HCT116 (cell line): Measurements from ENCODE around the gene FLNA. TPM values are rescaled to one million over a fixed set of nuclear protein-coding genes. Genes with fewer than 3 reads are reported as not detected.

Experiments used
- ATAC-seq: fragments of 200-7000 bp; cut with Tn5 transposase; 2 replicates; pipeline ENCODE4 v1.9.1; 2020; ENCODE audit warnings: mild to moderate bottlenecking, moderate library complexity
- BruUV-seq: library from RNA; stranded (reverse); fragments of 400-500 nt; replicated peaks from 2 replicates; lab custom pipeline; 2021; lab: Mats Ljungman, UMichigan
- CTCF ChIA-PET: fragments of 300-600 bp; sonication (Branson Sonifier 250); formaldehyde crosslinking; loops from one replicate; lab custom pipeline; 2021; ENCODE audit warnings: antibody characterized with exemption; lab: Charles Lee
- POLR2A ChIA-PET: fragments of 300-600, 350-600 bp; sonication (Branson Sonifier 250); formaldehyde crosslinking; loops from one replicate; lab custom pipeline; 2021; ENCODE audit warnings: antibody characterized with exemption; lab: Charles Lee
- RAD21 ChIA-PET, 2 experiments: fragments of 300-600 bp; sonication (Branson Sonifier 250); formaldehyde crosslinking; loops; one replicate each; lab custom pipeline; 2023; ENCODE audit warnings: low total read pairs in 2 of 2; ENCODE audit not compliant: uncharacterized antibody in 2 of 2, unreplicated experiment in 2 of 2, low non-redundant PET in 1 of 2; lab: Charles Lee
- DNase-seq: peaks from one replicate; pipeline ENCODE4 v3.0.0-alpha.2; 2010; ENCODE audit warnings: low read depth, low spot score
- H2AFZ ChIP-seq: fragments of 200-600 bp; shearing (Covaris generic), sonication (generic); 2 replicates; pipeline ENCODE4 v1.6.1; 2017; ENCODE audit warnings: low read depth, mixed run types, mixed read lengths, antibody characterized with exemption, low read length; ENCODE audit not compliant: poor library complexity, severe bottlenecking
- H3K27ac ChIP-seq: 2 replicates; pipeline ENCODE4 v1.5.1; 2012; ENCODE audit warnings: low read depth, low read length
- H3K27me3 ChIP-seq: fragments of 200-600 bp; sonication (generic); 2 replicates; pipeline ENCODE4 v1.6.1; 2016; ENCODE audit warnings: mixed run types, low read length, mixed read lengths; ENCODE audit not compliant: insufficient read depth
- H3K36me3 ChIP-seq, 2 experiments: fragments of 200-500 bp in 1 of 2; fragments of 200-600 bp in 1 of 2; sonication (Bioruptor generic) in 1 of 2; sonication (generic) in 1 of 2; 2 replicates each; pipeline versions ENCODE4 v1.5.1 to v1.6.1; 2014 to 2016; ENCODE audit warnings: low read length in 2 of 2, inconsistent platforms in 1 of 2, mixed read lengths in 1 of 2, mixed run types in 1 of 2; ENCODE audit not compliant: insufficient read depth in 2 of 2, control insufficient read depth in 1 of 2
- H3K4me1 ChIP-seq, 2 experiments: fragments of 200-600 bp in 1 of 2; sonication (generic) in 1 of 2; 2 replicates each; pipeline versions ENCODE4 v1.5.1 to v1.6.1; 2012 to 2017; ENCODE audit warnings: low read length in 2 of 2, inconsistent platforms in 1 of 2, mild to moderate bottlenecking in 1 of 2, mixed read lengths in 1 of 2, mixed run types in 1 of 2, moderate library complexity in 1 of 2; ENCODE audit not compliant: insufficient read depth in 2 of 2, control insufficient read depth in 1 of 2
- H3K4me2 ChIP-seq: fragments of 200-600 bp; sonication (generic); 2 replicates; pipeline ENCODE4 v1.6.1; 2017; ENCODE audit warnings: mixed run types, low read length, mixed read lengths
- H3K4me3 ChIP-seq, 2 experiments: fragments of 200-600 bp in 1 of 2; sonication (generic) in 1 of 2; replicated peaks in 1 of 2; 2 replicates each; pipeline ENCODE4 v1.5.1; 2011 to 2016; ENCODE audit warnings: low read length in 2 of 2, control low read depth in 1 of 2, low read depth in 1 of 2, mild to moderate bottlenecking in 1 of 2, mixed read lengths in 1 of 2, mixed run types in 1 of 2
- H3K79me2 ChIP-seq: fragments of 200-600 bp; sonication (generic); 2 replicates; pipeline ENCODE4 v1.6.1; 2017; ENCODE audit warnings: mild to moderate bottlenecking, mixed run types, low read length, moderate library complexity, mixed read lengths; ENCODE audit not compliant: insufficient read depth
- H3K9ac ChIP-seq: fragments of 200-600 bp; sonication (generic); 2 replicates; pipeline ENCODE4 v1.6.1; 2016; ENCODE audit warnings: low read length, mixed read lengths
- H3K9me2 ChIP-seq: fragments of 200-600 bp; sonication (generic), shearing (Covaris generic); 2 replicates; pipeline ENCODE4 v1.6.1; 2017; ENCODE audit warnings: mixed run types, mild to moderate bottlenecking, moderate library complexity; ENCODE audit not compliant: insufficient read depth
- H3K9me3 ChIP-seq, 2 experiments: fragments of 200-500 bp in 1 of 2; fragments of 200-600 bp in 1 of 2; sonication (Bioruptor generic) in 1 of 2; sonication (generic) in 1 of 2; 2 replicates each; pipeline ENCODE4 v1.6.1; 2014 to 2017; ENCODE audit warnings: low read length in 2 of 2, mixed read lengths in 2 of 2, inconsistent platforms in 1 of 2, low read depth in 1 of 2, mild to moderate bottlenecking in 1 of 2, mixed run types in 1 of 2, moderate library complexity in 1 of 2; ENCODE audit not compliant: control insufficient read depth in 1 of 2, insufficient read depth in 1 of 2
- H4K20me1 ChIP-seq: fragments of 200-600 bp; sonication (generic), shearing (Covaris generic); 2 replicates; pipeline ENCODE4 v1.6.1; 2017; ENCODE audit warnings: mixed run types, mild to moderate bottlenecking, moderate library complexity; ENCODE audit not compliant: insufficient read depth
- POLR2A ChIP-seq: IDR thresholded peaks from 2 replicates; pipeline ENCODE4 v1.7.0; 2011; ENCODE audit warnings: borderline replicate concordance; ENCODE audit not compliant: insufficient read depth, insufficient read length; ENCODE audit errors: extremely low read depth
- RAD21 ChIP-seq: IDR thresholded peaks from 2 replicates; pipeline ENCODE4 v1.6.1; 2012; ENCODE audit warnings: low read depth, mild to moderate bottlenecking
- SRF ChIP-seq: IDR thresholded peaks from 2 replicates; pipeline ENCODE4 v1.6.1; 2012; ENCODE audit warnings: low read depth
- ZNF274 ChIP-seq: fragments of 200-500 bp; sonication (Bioruptor generic); IDR thresholded peaks from 2 replicates; pipeline ENCODE4 v1.6.1; 2014; ENCODE audit warnings: mild to moderate bottlenecking, low read depth, low read length, inconsistent platforms
- intact Hi-C: fragments of 100-400 bp; cut with micrococcal nuclease; formaldehyde crosslinking; loops from 2 replicates; pipeline ENCODE4 v1.10.0; 2022
- total RNA-seq: library from RNA; stranded (reverse); gene quantifications from one replicate; pipeline ENCODE4 v1.2.1, GENCODE V29; 2021; ENCODE audit not compliant: unreplicated experiment

The FLNA gene
- total RNA-seq, 1 experiment from 2014 or later, result 546 TPM

GRCh38 chrX:154353172-154353843 is 21.1 kb downstream of the FLNA start:
- no peak for DNase-seq
- POLR2A ChIA-PET, result no interaction called here
- CTCF ChIA-PET, result no interaction called here
- no peaks in the 10 kb centered on the region for H3K4me1 ChIP-seq
- H3K36me3 ChIP-seq, result peaks cover 6 to 8% of the 10 kb centered on the region in 2 experiments; a peak in 2 of 4 replicates
- no peak overlapping the region for H3K4me2 ChIP-seq
- no peaks in the 10 kb centered on the region for H4K20me1 ChIP-seq
- H3K4me3 ChIP-seq, result no peak overlapping the region
- no peak for TF ChIP-seq POLR2A
- no peak for TF ChIP-seq RAD21
- TF ChIP-seq ZNF274, result no peak
- no peaks in the 10 kb centered on the region for H3K27me3 ChIP-seq
- no TSS peak for BruUV-seq
- RAD21 ChIA-PET, result no interaction called here
- no peaks in the 10 kb centered on the region for H3K9me3 ChIP-seq
- no peaks in the 10 kb centered on the region for H3K79me2 ChIP-seq
- intact Hi-C loops, result no loop called here
- ATAC-seq, result no peak
- no peak overlapping the region for H2AFZ ChIP-seq
- no peaks in the 10 kb centered on the region for H3K9me2 ChIP-seq
- H3K27ac ChIP-seq, result no peak overlapping the region
- H3K9ac ChIP-seq, result no peak overlapping the region

- Histone ChIP-seq H3K4me2 (no peak overlapping the region), H3K4me3 (no peak overlapping the region), H3K9me3 (no peaks in the 10 kb centered on the region), H3K36me3 (peaks cover 6 to 8% of the 10 kb centered on the region in 2 experiments; a peak in 2 of 4 replicates), H3K9me2 (no peaks in the 10 kb centered on the region), H3K9ac (no peak overlapping the region), H3K27me3 (no peaks in the 10 kb centered on the region), H3K79me2 (no peaks in the 10 kb centered on the region), H2AFZ (no peak overlapping the region), H4K20me1 (no peaks in the 10 kb centered on the region), H3K4me1 (no peaks in the 10 kb centered on the region), H3K27ac (no peak overlapping the region)
- ChIA-PET CTCF (no interaction called here), RAD21 (no interaction called here), POLR2A (no interaction called here)
- intact Hi-C loops, result no loop called here
- BruUV-seq, result TSS peak; percentile 37
- no peak for TF ChIP-seq SRF
- DNase-seq (no peak), ATAC-seq (no peak)
Measured at GRCh38 chrX:154352466-154352865, 22.0 kb downstream of the FLNA start.
